ENCODE results near the gene MFRP.

DNA sequence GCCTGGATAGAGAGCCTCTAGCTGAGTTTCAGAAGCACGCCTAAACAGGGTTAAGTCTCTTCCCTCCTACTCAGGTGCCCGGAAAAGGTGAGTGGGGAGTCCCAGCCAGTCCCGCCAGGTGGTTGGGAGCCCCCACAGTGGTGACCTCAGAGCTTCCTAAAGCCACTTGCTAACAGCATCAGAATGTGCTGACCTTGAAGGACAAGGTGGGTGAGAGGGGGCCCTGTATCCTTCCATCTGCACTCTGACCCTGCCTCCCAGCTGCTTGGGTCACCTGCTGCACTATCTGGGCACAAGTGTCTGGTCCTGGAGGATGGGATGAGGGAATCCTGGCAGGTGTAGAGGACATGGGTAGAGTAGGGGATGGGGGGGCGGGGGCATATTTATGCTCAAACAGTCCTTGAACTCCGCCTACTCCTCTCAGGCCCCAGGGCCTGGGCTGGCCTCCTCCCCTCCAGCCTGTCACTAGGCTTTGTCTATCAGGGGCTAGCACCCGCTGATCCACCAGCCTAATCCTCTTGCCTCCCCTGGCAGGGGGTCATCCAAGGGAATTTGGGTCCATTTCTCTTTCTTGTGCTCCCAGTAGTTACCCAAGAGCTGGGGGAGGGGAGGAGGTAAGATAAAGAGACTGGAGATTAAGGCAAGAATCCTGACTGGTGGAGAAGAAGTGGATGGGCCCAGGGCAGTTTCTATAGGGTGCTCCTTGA, 31.6 kb upstream of the MFRP start:
- TF ChIP-seq, protein P1, sequence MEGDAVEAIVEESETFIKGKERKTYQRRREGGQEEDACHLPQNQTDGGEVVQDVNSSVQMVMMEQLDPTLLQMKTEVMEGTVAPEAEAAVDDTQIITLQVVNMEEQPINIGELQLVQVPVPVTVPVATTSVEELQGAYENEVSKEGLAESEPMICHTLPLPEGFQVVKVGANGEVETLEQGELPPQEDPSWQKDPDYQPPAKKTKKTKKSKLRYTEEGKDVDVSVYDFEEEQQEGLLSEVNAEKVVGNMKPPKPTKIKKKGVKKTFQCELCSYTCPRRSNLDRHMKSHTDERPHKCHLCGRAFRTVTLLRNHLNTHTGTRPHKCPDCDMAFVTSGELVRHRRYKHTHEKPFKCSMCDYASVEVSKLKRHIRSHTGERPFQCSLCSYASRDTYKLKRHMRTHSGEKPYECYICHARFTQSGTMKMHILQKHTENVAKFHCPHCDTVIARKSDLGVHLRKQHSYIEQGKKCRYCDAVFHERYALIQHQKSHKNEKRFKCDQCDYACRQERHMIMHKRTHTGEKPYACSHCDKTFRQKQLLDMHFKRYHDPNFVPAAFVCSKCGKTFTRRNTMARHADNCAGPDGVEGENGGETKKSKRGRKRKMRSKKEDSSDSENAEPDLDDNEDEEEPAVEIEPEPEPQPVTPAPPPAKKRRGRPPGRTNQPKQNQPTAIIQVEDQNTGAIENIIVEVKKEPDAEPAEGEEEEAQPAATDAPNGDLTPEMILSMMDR (IDR thresholded peaks at IDR 0.05) = no peak
- no peak for TF ChIP-seq POLR2A (IDR thresholded peaks at IDR 0.05)

Measured in esophagus squamous epithelium (tissue), 4 donors.